Body of pancreas (tissue), 4 donors: ENCODE data around the gene CD22. TPM values are rescaled to one million over a fixed set of nuclear protein-coding genes. Genes with fewer than 3 reads are reported as not detected.

ENCODE experiments used
- ATAC-seq: fragments of 150-250 bp; one replicate; pipeline ENCODE4 v1.9.1; 2016
- DNase-seq, 4 donors: peaks; one replicate each; pipeline ENCODE4 v3.0.0-alpha.2; 2019
- H3K27ac ChIP-seq, 4 donors: fragments of 200-600 bp; sonication (generic); 1 replicate in 3 of 4; 2 replicates in 1 of 4; pipeline versions ENCODE4 v1.5.1 to v1.6.1; 2016 to 2019; ENCODE audit warnings: mild to moderate bottlenecking in 1 of 4, mixed read lengths in 1 of 4, moderate library complexity in 1 of 4
- H3K27me3 ChIP-seq, 2 donors: fragments of 200-600 bp; sonication (generic); one replicate each; pipeline ENCODE4 v1.6.0; 2016; ENCODE audit warnings: mild to moderate bottlenecking in 1 of 2
- H3K36me3 ChIP-seq, 2 donors: fragments of 200-600 bp; sonication (generic); replicated peaks in 1 of 2; 2 replicates each; pipeline ENCODE4 v1.5.1; 2016; ENCODE audit warnings: low read depth in 2 of 2; ENCODE audit not compliant: insufficient read depth in 1 of 2
- H3K4me1 ChIP-seq: fragments of 200-600 bp; sonication (generic); one replicate; pipeline ENCODE4 v1.6.0; 2016
- H3K4me3 ChIP-seq, 2 donors: fragments of 200-600 bp; sonication (generic); 1 replicate in 1 of 2; 2 replicates in 1 of 2; pipeline ENCODE4 v1.5.1; 2016 to 2019
- H3K9me3 ChIP-seq, 3 donors: fragments of 200-600 bp; sonication (generic); 1 replicate in 2 of 3; 2 replicates in 1 of 3; pipeline ENCODE4 v1.5.1; 2016
- CTCF ChIP-seq, 7 experiments: fragments of 450-650 bp in 4 of 7; fragments of 200-600 bp in 3 of 7; sonication (generic) in 3 of 7; IDR thresholded peaks; one replicate each; pipeline ENCODE4 v1.5.1; 2016 to 2019; ENCODE audit warnings: antibody characterized with exemption in 7 of 7
- POLR2A ChIP-seq, 3 donors: fragments of 450-650 bp; IDR thresholded peaks; one replicate each; pipeline ENCODE4 v1.6.1; 2016; ENCODE audit warnings: antibody characterized with exemption in 3 of 3, mild to moderate bottlenecking in 2 of 3
- WGBS, 2 donors: methylation state at CpG; one replicate each; pipeline ENCODE4 v1.1.5; 2017; 5-methylcytosine and 5-hydroxymethylcytosine counted together
- intact Hi-C: fragments of 100-400 bp; cut with DNase I; formaldehyde crosslinking; loops from one replicate; pipeline ENCODE4 v1.15.1; 2023
- total RNA-seq, 2 donors: library from RNA; depleted of rRNA; stranded (reverse); fragments of >200 nt; gene quantifications; one replicate each; pipeline ENCODE4 v1.1.0, GENCODE V29; 2016

The CD22 gene
- total RNA-seq, 2 donors from 2014 or later: 0.52 to 3.0 TPM

GRCh38 chr19:35288331-35288730 lies 40.7 kb upstream of the CD22 start:
- no peak for ATAC-seq
- H3K27ac ChIP-seq: no peak overlapping the region
- TF ChIP-seq POLR2A (IDR thresholded peaks at IDR 0.05) (no peak), CTCF (IDR thresholded peaks at IDR 0.05) (no peak)
- intact Hi-C loops: no loop called here
- peaks cover 5% of the 10 kb centered on the region for H3K4me1 ChIP-seq
- WGBS, 2 donors: 46 to 55% methylated on average over 1 to 2 of the region's 2 CpGs
- no peak for DNase-seq
- H3K36me3 ChIP-seq: no peaks in the 10 kb centered on the region
- no peaks in the 10 kb centered on the region for H3K9me3 ChIP-seq
- H3K27me3 ChIP-seq: no peaks in the 10 kb centered on the region
- H3K4me3 ChIP-seq: no peak overlapping the region

- intact Hi-C loops: no loop called here
- H3K4me1 ChIP-seq: no peaks in the 10 kb centered on the region
- TF ChIP-seq POLR2A (IDR thresholded peaks at IDR 0.05) (no peak), CTCF (IDR thresholded peaks at IDR 0.05) (no peak)
- DNase-seq (no peak), ATAC-seq (no peak)
- no peak overlapping the region for H3K4me3 ChIP-seq
- H3K9me3 ChIP-seq: no peaks in the 10 kb centered on the region
- H3K27ac ChIP-seq: no peak overlapping the region
- 71 to 73% methylated on average over 5 of the region's 5 CpGs for WGBS, 2 donors
- H3K36me3 ChIP-seq: no peaks in the 10 kb centered on the region
- H3K27me3 ChIP-seq: no peaks in the 10 kb centered on the region
Measured at GRCh38 chr19:35288906-35289305, 40.1 kb upstream of the CD22 start.

GRCh38 chr19:35290381-35291127 lies 38.4 kb upstream of the CD22 start:
- Histone ChIP-seq H3K27me3 (no peaks in the 10 kb centered on the region), H3K4me3 (no peak overlapping the region), H3K36me3 (no peaks in the 10 kb centered on the region), H3K9me3 (no peaks in the 10 kb centered on the region), H3K4me1 (no peaks in the 10 kb centered on the region), H3K27ac (no peak overlapping the region)
- DNase-seq (no peak), ATAC-seq (no peak)
- intact Hi-C loops: no loop called here
- 69 to 73% methylated on average over 8 to 19 of the region's 20 CpGs for WGBS, 2 donors
- TF ChIP-seq POLR2A (IDR thresholded peaks at IDR 0.05) (no peak), CTCF (IDR thresholded peaks at IDR 0.05) (no peak)

- ATAC-seq: no peak
- DNase-seq: no peak
- H3K4me3 ChIP-seq: no peak overlapping the region
- H3K27ac ChIP-seq: no peak overlapping the region
- intact Hi-C loops: no loop called here
- 64 to 74% methylated on average over 3 to 6 of the region's 6 CpGs for WGBS, 2 donors
- TF ChIP-seq POLR2A (IDR thresholded peaks at IDR 0.05) (no peak), CTCF (IDR thresholded peaks at IDR 0.05) (no peak)
- no peaks in the 10 kb centered on the region for H3K9me3 ChIP-seq
- H3K36me3 ChIP-seq: no peaks in the 10 kb centered on the region
- H3K4me1 ChIP-seq: no peaks in the 10 kb centered on the region
- H3K27me3 ChIP-seq: no peaks in the 10 kb centered on the region
Measured at GRCh38 chr19:35291259-35291658, 37.7 kb upstream of the CD22 start.

GRCh38 chr19:35291916-35292315 lies 37.1 kb upstream of the CD22 start, which contains the start of gene MAG:
Gene MAG (plus strand): TSS chr19:35292161. CDS start chr19:35295409, 3,248 bp downstream.
- H3K27ac ChIP-seq: no peak within 1 kb of the TSS
- H3K9me3 ChIP-seq: no peaks in the 10 kb centered on the region
- ATAC-seq: no peak
- intact Hi-C loops: no loop called here
- WGBS, 2 donors: 58 to 59% methylated on average over 11 to 12 of the region's 12 CpGs
- H3K36me3 ChIP-seq: no peaks in the 10 kb centered on the region
- TF ChIP-seq POLR2A (IDR thresholded peaks at IDR 0.05): no peak
- no peak for TF ChIP-seq CTCF (IDR thresholded peaks at IDR 0.05)
- H3K4me3 ChIP-seq: no peak within 1 kb of the TSS
- H3K27me3 ChIP-seq: no peaks in the 10 kb centered on the region
- H3K4me1 ChIP-seq: no peaks in the 10 kb centered on the region
- no peak for DNase-seq
